Measurements from ENCODE around the gene ARHGEF33.

Gene ARHGEF33

GRCh38 chr2:38889575-38889974, at the start of gene ARHGEF33:
TSS of gene ARHGEF33 (plus strand) at chr2:38889875. CDS start at chr2:38919448, 29,573 bp downstream.
- no peak for DNase-seq (ENCODE audit: low spot score)

DNA sequence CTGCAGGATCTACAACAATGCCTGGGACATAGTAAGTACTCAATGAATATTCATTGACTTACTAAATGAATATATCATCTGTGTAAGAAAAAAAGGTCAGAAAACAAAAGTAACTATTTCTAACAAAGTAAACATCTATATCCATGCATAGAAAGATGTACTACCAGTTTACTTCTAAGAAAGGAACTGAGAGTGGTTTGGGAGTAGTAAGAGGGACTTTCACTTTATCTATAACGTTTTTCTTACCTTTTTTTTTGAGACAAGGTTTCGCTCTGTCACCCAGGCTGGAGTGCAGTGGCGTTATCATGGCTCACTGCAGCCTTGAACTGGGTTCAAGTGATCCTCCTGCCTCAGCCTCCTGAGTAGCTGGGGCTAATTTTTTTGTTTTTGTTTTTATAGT, 39.6 kb upstream of the ARHGEF33 start:
- no peak for DNase-seq (ENCODE audit: low spot score)

GRCh38 chr2:38856165-38856564, 33.5 kb upstream of the ARHGEF33 start:
- DNase-seq (ENCODE audit: low spot score) = no peak

DNA sequence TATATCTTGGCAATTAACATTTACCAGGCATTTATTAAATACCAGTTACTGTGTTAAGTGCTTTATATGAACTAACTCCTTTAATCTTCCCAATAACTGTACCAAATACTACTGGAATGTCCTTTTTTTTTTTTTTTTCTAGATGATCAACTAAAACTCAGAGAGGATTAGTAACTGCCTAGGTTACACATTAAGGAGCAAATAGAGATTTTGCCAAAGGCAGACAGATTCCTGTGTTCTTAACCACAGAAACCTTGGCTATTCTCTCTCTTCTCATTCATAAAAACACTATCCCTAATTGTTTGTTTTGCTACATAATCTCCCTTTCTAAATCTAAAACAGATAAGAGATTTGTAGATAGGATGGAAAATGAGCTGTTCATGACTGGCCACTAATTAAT, 27.2 kb upstream of the ARHGEF33 start:
- no peak for DNase-seq (ENCODE audit: low spot score)

DNA sequence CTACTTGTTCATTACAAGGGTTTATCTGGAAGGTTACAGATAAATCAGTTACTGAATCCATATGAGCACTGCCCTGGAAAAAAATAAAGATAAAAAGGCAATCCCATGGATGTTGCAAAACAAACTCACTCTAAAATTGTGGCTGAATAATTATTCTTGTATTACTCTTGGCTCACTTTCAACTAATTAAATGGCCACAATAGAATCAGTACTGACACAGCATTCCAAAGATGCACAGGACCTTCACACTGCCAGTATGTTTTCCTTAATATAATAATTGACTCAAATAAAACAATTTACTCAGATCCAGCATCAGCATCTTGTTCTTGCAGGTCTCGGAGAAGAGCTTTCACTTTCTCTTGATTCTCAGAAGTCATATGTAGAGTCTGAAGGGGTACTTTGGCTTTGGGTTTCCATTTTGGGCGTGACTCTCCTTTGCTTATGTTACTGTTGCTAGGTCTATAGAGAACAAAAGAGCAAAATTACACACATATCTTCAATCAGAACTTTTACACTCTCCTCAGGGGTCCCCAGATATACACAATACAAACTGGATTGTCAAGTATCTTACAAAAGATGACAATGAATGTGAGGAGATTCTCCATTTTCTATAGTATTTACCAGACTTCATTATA, 26.5 kb upstream of the ARHGEF33 start:
- no peak for DNase-seq (ENCODE audit: low spot score)

- no peak for DNase-seq (ENCODE audit: low spot score)
Observed at GRCh38 chr2:38866773-38867443, 22.8 kb upstream of the ARHGEF33 start.

- no peak for DNase-seq (ENCODE audit: low spot score)
Observed at GRCh38 chr2:38871432-38871831, 18.2 kb upstream of the ARHGEF33 start.

- no peak for DNase-seq (ENCODE audit: low spot score)
Observed at GRCh38 chr2:38873763-38874162, 15.9 kb upstream of the ARHGEF33 start.

DNA sequence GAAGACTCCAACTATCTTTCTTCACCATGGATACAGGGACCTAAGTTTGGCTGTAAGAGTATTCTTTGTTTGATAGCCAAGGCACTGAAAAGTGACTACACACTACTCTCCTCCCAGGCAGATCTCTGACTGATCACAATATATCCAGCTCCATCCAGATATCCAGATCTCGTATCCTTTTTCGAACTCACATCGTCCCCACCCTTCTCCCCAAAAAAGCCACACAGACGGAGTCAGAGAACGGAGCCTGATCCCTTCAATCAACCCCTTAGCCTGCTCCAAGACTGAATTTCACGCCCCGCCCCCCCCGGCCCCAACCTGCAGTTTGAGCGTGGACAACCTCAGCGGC, 14.5 kb upstream of the ARHGEF33 start:
- DNase-seq (ENCODE audit: low spot score) = no peak

GRCh38 chr2:38875576-38876367, 13.9 kb upstream of the ARHGEF33 start, which contains the start of the genes DHX57 and MORN2:
TSS of gene DHX57 (minus strand) at chr2:38875934. CDS start at chr2:38868405, 7,529 bp downstream.
TSS of gene MORN2 (plus strand) at chr2:38875976.
- DNase-seq (ENCODE audit: low spot score) = peak; percentile 83

DNA sequence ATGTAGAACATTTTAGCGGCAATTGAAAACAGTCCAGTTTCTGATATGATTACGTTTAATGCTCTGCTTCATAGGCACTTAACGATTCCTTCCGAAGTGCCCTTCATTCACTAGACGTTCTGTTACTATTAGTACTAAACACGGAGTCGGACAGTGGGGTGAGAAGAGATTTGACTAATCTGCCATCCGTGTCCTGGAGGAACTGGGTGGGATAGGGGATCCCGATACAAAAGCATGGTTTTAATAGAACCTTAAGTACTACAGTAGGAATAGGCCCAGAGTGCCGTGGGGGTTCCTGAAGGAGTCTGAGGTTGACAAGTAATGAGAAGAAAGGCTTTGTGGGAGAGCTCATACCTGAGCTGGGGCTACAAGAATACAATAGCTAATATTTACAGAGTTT, 13.3 kb upstream of the ARHGEF33 start:
- peak; percentile 5 for DNase-seq (ENCODE audit: low spot score)

DNA sequence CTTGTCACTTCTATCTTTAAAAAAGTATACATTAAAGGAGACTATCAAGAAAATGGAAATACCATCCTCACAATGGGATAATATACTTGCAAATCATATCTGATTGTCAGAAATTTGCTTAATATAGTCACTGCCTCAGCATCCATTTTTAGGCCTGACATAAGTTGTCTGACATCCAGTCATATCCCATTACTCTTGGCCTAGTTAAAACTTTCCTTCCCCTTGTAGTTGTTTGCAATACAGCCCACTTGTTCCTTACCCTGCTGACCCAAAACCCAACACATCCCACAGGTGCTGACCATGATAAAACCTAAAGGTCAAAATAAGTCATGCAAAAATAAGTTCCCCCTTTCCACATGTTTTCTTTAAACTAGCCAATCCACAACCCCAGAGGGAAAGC, 3.6 kb upstream of the ARHGEF33 start:
- DNase-seq (ENCODE audit: low spot score) = no peak

GRCh38 chr2:38887347-38887746, 2.3 kb upstream of the ARHGEF33 start:
- DNase-seq (ENCODE audit: low spot score) = no peak

- no peak for DNase-seq (ENCODE audit: low spot score)
Observed at GRCh38 chr2:38887902-38888554, 1.6 kb upstream of the ARHGEF33 start.

- DNase-seq (ENCODE audit: low spot score) = no peak
Observed at GRCh38 chr2:38889045-38889444, 630 bp upstream of the ARHGEF33 start.

DNA sequence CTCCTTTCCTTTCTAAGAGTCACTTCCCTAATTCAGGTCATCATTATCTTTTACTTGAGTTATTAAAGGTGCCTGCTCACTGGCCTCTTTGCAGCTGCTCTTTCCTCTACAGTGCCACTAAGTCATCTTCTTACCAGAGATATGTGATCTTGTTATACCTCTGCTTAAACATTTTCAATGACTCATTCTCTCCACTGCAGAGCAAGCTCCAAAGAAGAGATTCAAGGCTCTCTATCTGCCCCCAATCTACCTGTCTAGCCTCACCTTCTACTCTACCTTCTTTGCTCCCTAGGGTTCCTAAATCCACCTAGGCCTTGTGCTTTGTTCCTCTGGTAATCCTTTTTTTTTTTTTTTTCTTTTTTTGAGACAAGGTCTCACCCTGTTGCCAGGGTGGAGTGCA, 3.1 kb downstream of the ARHGEF33 start:
- DNase-seq (ENCODE audit: low spot score) = peak; percentile 7

GRCh38 chr2:38898256-38898655, 8.6 kb downstream of the ARHGEF33 start:
- DNase-seq (ENCODE audit: low spot score) = no peak

DNA sequence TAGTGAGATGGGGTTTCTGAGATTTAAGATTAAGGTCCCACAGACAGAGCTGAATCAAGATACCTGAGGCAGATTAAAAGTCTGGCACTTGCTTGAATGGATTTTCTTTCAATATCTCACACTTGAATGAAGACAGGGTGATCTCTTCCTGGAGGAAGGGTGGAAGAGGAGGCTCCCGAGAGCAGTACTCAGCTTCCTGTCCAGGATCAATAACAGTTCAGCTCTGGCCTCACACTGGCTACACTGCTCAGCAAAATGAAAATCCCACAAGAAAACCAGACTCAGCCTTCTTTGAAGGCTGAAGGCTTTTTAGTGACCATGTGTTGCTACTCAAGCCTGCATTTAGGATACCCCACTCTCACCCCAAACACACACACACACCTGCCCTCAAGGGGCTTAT, 11.1 kb downstream of the ARHGEF33 start:
- no peak for DNase-seq (ENCODE audit: low spot score)

GRCh38 chr2:38905251-38905650, 15.6 kb downstream of the ARHGEF33 start:
- DNase-seq (ENCODE audit: low spot score) = no peak

DNA sequence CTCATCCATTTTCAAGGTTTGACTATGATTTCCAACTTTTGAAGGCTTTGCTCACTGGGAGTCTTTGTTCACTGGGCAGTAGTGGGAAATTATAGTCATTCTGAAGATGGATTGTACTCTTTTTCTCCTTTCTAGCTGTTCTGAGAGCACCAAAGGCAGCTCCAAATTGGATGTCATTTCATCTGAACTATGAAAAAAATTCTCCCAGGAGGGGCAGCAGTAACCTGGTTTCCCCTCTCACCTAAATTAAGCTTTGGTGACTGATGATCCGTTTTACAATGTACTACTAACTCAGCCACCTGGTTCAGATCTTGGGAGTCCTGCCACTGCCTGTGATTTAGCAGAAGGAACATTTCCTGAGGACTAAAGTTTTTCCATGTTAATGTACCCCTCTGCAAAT, 17.6 kb downstream of the ARHGEF33 start:
- DNase-seq (ENCODE audit: low spot score) = no peak

GRCh38 chr2:38907743-38908562, 18.3 kb downstream of the ARHGEF33 start:
- no peak for DNase-seq (ENCODE audit: low spot score)

GRCh38 chr2:38909872-38910271, 20.2 kb downstream of the ARHGEF33 start:
- no peak for DNase-seq (ENCODE audit: low spot score)

Measured in NAMALWA (cell line).